KMS-11 (cell line): Measurements from ENCODE around the gene DIP2C.

Experiments
- H2AFZ ChIP-seq: fragments of 200-600 bp; sonication (generic); 2 replicates; pipeline ENCODE4 v1.6.1; 2016; ENCODE audit warnings: antibody characterized with exemption, mixed run types, low read depth
- H3K27ac ChIP-seq: fragments of 200-600 bp; sonication (generic); 2 replicates; pipeline ENCODE4 v1.6.1; 2016; ENCODE audit warnings: mild to moderate bottlenecking, mixed run types
- H3K27me3 ChIP-seq: fragments of 200-600 bp; sonication (generic); 2 replicates; pipeline ENCODE4 v1.6.1; 2017; ENCODE audit warnings: mild to moderate bottlenecking, low read depth, mixed run types, moderate library complexity; ENCODE audit not compliant: insufficient read depth
- H3K36me3 ChIP-seq: fragments of 200-600 bp; sonication (generic); 2 replicates; pipeline ENCODE4 v1.6.1; 2017; ENCODE audit warnings: mild to moderate bottlenecking, mixed run types; ENCODE audit not compliant: insufficient read depth
- H3K4me1 ChIP-seq: fragments of 200-600 bp; sonication (generic); 2 replicates; pipeline ENCODE4 v1.6.1; 2016; ENCODE audit warnings: mild to moderate bottlenecking, low read depth, mixed run types; ENCODE audit not compliant: poor library complexity, severe bottlenecking
- H3K4me2 ChIP-seq: fragments of 200-600 bp; sonication (generic); 2 replicates; pipeline ENCODE4 v1.7.0; 2016; ENCODE audit warnings: mild to moderate bottlenecking, mixed run types
- H3K4me3 ChIP-seq: fragments of 200-600 bp; sonication (generic); IDR thresholded peaks from 2 replicates; pipeline ENCODE4 v1.6.1; 2017; ENCODE audit warnings: low read depth, low read length, mixed read lengths; ENCODE audit not compliant: insufficient read depth
- H3K79me2 ChIP-seq: fragments of 200-600 bp; sonication (generic); 2 replicates; pipeline ENCODE4 v1.6.1; 2016; ENCODE audit warnings: low read depth, mixed run types; ENCODE audit not compliant: insufficient read depth
- H3K9ac ChIP-seq: fragments of 200-600 bp; sonication (generic); 2 replicates; pipeline ENCODE4 v1.6.1; 2016; ENCODE audit warnings: mild to moderate bottlenecking, mixed run types
- H4K20me1 ChIP-seq: fragments of 200-600 bp; sonication (generic); 2 replicates; pipeline ENCODE4 v1.6.1; 2016; ENCODE audit warnings: mild to moderate bottlenecking, mixed run types; ENCODE audit not compliant: insufficient read depth
- TF ChIP-seq, protein P1 (sequence below): fragments of 200-600 bp; sonication (generic); conservative IDR thresholded peaks from 2 replicates; pipeline ENCODE4 v1.6.1; 2017; ENCODE audit warnings: low read depth, mild to moderate bottlenecking, antibody characterized with exemption, low read length, moderate library complexity, mixed read lengths

The DIP2C gene

DNA sequence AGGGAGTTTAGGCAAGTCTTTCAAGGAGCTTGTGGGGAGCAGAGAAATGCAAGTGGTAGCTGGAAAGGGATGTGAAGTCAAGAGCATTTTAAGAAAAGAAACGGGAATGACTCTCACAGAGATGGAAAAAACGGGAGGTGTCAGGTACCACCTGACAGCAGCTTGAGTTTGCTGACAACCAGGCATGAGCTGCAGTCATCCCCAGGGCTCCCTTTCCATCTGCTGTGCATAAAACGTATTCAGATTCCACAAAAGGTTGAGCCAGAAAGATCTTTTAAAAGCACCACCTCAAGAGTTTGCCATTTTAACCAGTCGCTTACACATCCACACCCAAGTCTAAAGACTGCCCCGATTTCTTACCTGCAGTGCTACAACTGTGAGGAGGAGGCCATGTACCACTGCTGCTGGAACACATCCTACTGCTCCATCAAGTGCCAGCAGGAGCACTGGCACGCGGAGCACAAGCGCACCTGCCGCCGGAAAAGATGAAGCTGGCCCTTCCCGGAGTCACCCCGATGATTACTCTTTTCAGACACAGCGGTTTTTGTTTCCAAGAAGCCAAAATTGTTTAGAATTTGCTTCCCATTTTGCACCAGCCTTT is 437.4 kb downstream of the DIP2C start:
- Histone ChIP-seq H3K4me2 (no peak overlapping the region), H3K9ac (no peak overlapping the region), H2AFZ (no peak overlapping the region), H3K4me1 (no peaks in the 10 kb centered on the region), H4K20me1 (no peaks in the 10 kb centered on the region), H3K79me2 (no peaks in the 10 kb centered on the region), H3K27me3 (no peaks in the 10 kb centered on the region), H3K27ac (no peak overlapping the region), H3K4me3 (no peak overlapping the region), H3K36me3 (peaks cover 6% of the 10 kb centered on the region; the same call in 1 of the 2 replicates)
- TF ChIP-seq, protein P1, sequence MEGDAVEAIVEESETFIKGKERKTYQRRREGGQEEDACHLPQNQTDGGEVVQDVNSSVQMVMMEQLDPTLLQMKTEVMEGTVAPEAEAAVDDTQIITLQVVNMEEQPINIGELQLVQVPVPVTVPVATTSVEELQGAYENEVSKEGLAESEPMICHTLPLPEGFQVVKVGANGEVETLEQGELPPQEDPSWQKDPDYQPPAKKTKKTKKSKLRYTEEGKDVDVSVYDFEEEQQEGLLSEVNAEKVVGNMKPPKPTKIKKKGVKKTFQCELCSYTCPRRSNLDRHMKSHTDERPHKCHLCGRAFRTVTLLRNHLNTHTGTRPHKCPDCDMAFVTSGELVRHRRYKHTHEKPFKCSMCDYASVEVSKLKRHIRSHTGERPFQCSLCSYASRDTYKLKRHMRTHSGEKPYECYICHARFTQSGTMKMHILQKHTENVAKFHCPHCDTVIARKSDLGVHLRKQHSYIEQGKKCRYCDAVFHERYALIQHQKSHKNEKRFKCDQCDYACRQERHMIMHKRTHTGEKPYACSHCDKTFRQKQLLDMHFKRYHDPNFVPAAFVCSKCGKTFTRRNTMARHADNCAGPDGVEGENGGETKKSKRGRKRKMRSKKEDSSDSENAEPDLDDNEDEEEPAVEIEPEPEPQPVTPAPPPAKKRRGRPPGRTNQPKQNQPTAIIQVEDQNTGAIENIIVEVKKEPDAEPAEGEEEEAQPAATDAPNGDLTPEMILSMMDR: no peak

GRCh38 chr10:248307-248706 is 441.2 kb downstream of the DIP2C start:
- H3K36me3 ChIP-seq: peaks cover 6% of the 10 kb centered on the region; the same call in 1 of the 2 replicates
- TF ChIP-seq, protein P1: no peak

GRCh38 chr10:247480-247879 is 442.0 kb downstream of the DIP2C start:
- H3K27ac ChIP-seq: no peak overlapping the region
- H3K4me1 ChIP-seq: no peaks in the 10 kb centered on the region
- peaks cover 6% of the 10 kb centered on the region; the same call in 1 of the 2 replicates for H3K36me3 ChIP-seq
- no peaks in the 10 kb centered on the region for H3K79me2 ChIP-seq
- H3K9ac ChIP-seq: no peak overlapping the region
- H3K27me3 ChIP-seq: no peaks in the 10 kb centered on the region
- no peak overlapping the region for H2AFZ ChIP-seq
- TF ChIP-seq, protein P1: no peak
- H3K4me3 ChIP-seq: no peak overlapping the region
- no peak overlapping the region for H3K4me2 ChIP-seq
- no peaks in the 10 kb centered on the region for H4K20me1 ChIP-seq

More at GRCh38 chr10:248307-248706, 441.2 kb downstream of the DIP2C start:
- H3K4me2 ChIP-seq: no peak overlapping the region
- H3K4me3 ChIP-seq: no peak overlapping the region
- no peak overlapping the region for H3K27ac ChIP-seq
- no peaks in the 10 kb centered on the region for H3K79me2 ChIP-seq
- no peak overlapping the region for H2AFZ ChIP-seq
- H3K9ac ChIP-seq: no peak overlapping the region
- H4K20me1 ChIP-seq: no peaks in the 10 kb centered on the region
- H3K27me3 ChIP-seq: no peaks in the 10 kb centered on the region
- no peaks in the 10 kb centered on the region for H3K4me1 ChIP-seq

GRCh38 chr10:246431-246830 is 443.0 kb downstream of the DIP2C start:
- H4K20me1 ChIP-seq: no peaks in the 10 kb centered on the region
- H3K27ac ChIP-seq: no peak overlapping the region
- H3K36me3 ChIP-seq: peaks cover 6% of the 10 kb centered on the region; the same call in 1 of the 2 replicates
- H3K27me3 ChIP-seq: no peaks in the 10 kb centered on the region
- no peak overlapping the region for H3K4me2 ChIP-seq
- no peak overlapping the region for H2AFZ ChIP-seq
- no peak overlapping the region for H3K9ac ChIP-seq
- H3K79me2 ChIP-seq: no peaks in the 10 kb centered on the region
- H3K4me3 ChIP-seq: no peak overlapping the region
- H3K4me1 ChIP-seq: no peaks in the 10 kb centered on the region
- TF ChIP-seq, protein P1: no peak
